Endothelial cell (in vitro differentiated cells): Measurements from ENCODE around the gene PNPLA8. TPM values are rescaled to one million over a fixed set of nuclear protein-coding genes. Genes with fewer than 3 reads are reported as not detected.

Experiments used
- DNase-seq: peaks from one replicate; pipeline ENCODE4 v3.0.0; 2021; ENCODE audit warnings: low spot score
- H3K27ac Mint-ChIP-seq: one replicate; pipeline ENCODE4 v1.8.0; 2021; ENCODE audit warnings: mixed read lengths, inconsistent platforms; ENCODE audit not compliant: unreplicated experiment
- H3K27me3 Mint-ChIP-seq: one replicate; pipeline ENCODE4 v1.8.0; 2021; ENCODE audit warnings: mild to moderate bottlenecking, moderate library complexity, mixed read lengths, inconsistent platforms; ENCODE audit not compliant: unreplicated experiment
- H3K36me3 Mint-ChIP-seq: one replicate; pipeline ENCODE4 v1.8.0; 2021; ENCODE audit warnings: mild to moderate bottlenecking, low read depth, mixed read lengths, inconsistent platforms; ENCODE audit not compliant: unreplicated experiment
- H3K4me1 Mint-ChIP-seq: one replicate; pipeline ENCODE4 v1.8.0; 2021; ENCODE audit warnings: mild to moderate bottlenecking, mixed read lengths, inconsistent platforms; ENCODE audit not compliant: unreplicated experiment
- H3K4me3 Mint-ChIP-seq: one replicate; pipeline ENCODE4 v1.8.0; 2021; ENCODE audit warnings: mild to moderate bottlenecking, mixed read lengths, inconsistent platforms; ENCODE audit not compliant: unreplicated experiment
- H3K9me3 Mint-ChIP-seq: one replicate; pipeline ENCODE4 v1.8.0; 2021; ENCODE audit warnings: mixed read lengths, inconsistent platforms; ENCODE audit not compliant: unreplicated experiment
- CTCF ChIP-seq: fragments of 200-600 bp; sonication (generic); IDR thresholded peaks from one replicate; pipeline ENCODE4 v1.5.0; 2021; ENCODE audit warnings: antibody characterized with exemption; ENCODE audit not compliant: unreplicated experiment
- long read RNA-seq: library from polyadenylated mRNA; unstranded; transcript quantifications from one replicate; pipeline ENCODE4 v2.0.0, GENCODE V29; 2020; ENCODE audit not compliant: unreplicated experiment
- total RNA-seq: library from RNA; stranded (reverse); fragmentation: NEBNext Ultra II Directional; extraction: Animal tissue kit (Norgen Biotek cat#: 25700); gene quantifications from one replicate; pipeline ENCODE4 v1.2.1, GENCODE V29; 2021; ENCODE audit not compliant: unreplicated experiment

PNPLA8 gene
- total RNA-seq, result 15.6 TPM
- long read RNA-seq, transcript PNPLA8-206 (10 exons, 3,462 nt), result minor isoform, 5 of 18 reads
- long read RNA-seq, transcript PNPLA8-201 (11 exons, 3,490 nt), result major isoform, 9 of 18 reads
- long read RNA-seq, partial matches to known transcripts, result 2 of 18 reads
- long read RNA-seq, other reads (novel, unspliced or antisense), result 2 of 18 reads

GRCh38 chr7:108525985-108526767, at the start of gene PNPLA8:
TSS of gene PNPLA8 (minus strand) at chr7:108526135. CDS start at chr7:108515491, 10,644 bp downstream.
- Mint-ChIP-seq H3K36me3 (peaks cover 9% of the 10 kb centered on the region), H3K9me3 (no peaks in the 10 kb centered on the region), H3K27me3 (peaks cover 10% of the 10 kb centered on the region), H3K4me1 (peaks cover 42% of the 10 kb centered on the region), H3K4me3 (peak within 1 kb of the TSS; percentile 95), H3K27ac (peak within 1 kb of the TSS; percentile 93)
- peak; percentile 100 for DNase-seq
- no peak for TF ChIP-seq CTCF

- TF ChIP-seq CTCF, result no peak
- H3K4me3 Mint-ChIP-seq, result no peak overlapping the region
- peaks cover 8% of the 10 kb centered on the region for H3K4me1 Mint-ChIP-seq
- H3K27me3 Mint-ChIP-seq, result peaks cover 2% of the 10 kb centered on the region
- no peak overlapping the region for H3K27ac Mint-ChIP-seq
- DNase-seq, result no peak
- peaks cover 4% of the 10 kb centered on the region for H3K9me3 Mint-ChIP-seq
- peaks cover 36% of the 10 kb centered on the region for H3K36me3 Mint-ChIP-seq
These were observed 49.2 kb upstream of the PNPLA8 start for GRCh38 chr7:108575156-108575555.

- Mint-ChIP-seq H3K27me3 (peaks cover 9% of the 10 kb centered on the region), H3K4me1 (peaks cover 22% of the 10 kb centered on the region), H3K36me3 (peaks cover 18% of the 10 kb centered on the region), H3K27ac (no peak overlapping the region), H3K4me3 (no peak overlapping the region), H3K9me3 (no peaks in the 10 kb centered on the region)
- DNase-seq, result no peak
- no peak for TF ChIP-seq CTCF
These were observed 46.5 kb upstream of the PNPLA8 start for GRCh38 chr7:108572480-108572879.

GRCh38 chr7:108570146-108570755, 44.3 kb upstream of the PNPLA8 start:
- peaks cover 7% of the 10 kb centered on the region for H3K27me3 Mint-ChIP-seq
- H3K27ac Mint-ChIP-seq, result peak overlapping the region; percentile 99
- H3K9me3 Mint-ChIP-seq, result no peaks in the 10 kb centered on the region
- no peak for TF ChIP-seq CTCF
- peaks cover 3% of the 10 kb centered on the region for H3K36me3 Mint-ChIP-seq
- DNase-seq, result peak; percentile 34
- peaks cover 22% of the 10 kb centered on the region for H3K4me1 Mint-ChIP-seq
- H3K4me3 Mint-ChIP-seq, result peak overlapping the region; percentile 99
